Duodenal mucosa (tissue), 2 donors: ENCODE data around the gene RGPD3.

Source experiments
- H3K27ac ChIP-seq: one replicate; pipeline ENCODE4 v1.7.0; 2013; ENCODE audit warnings: low read depth, low read length
- H3K27me3 ChIP-seq, 2 donors: one replicate each; pipeline ENCODE4 v1.7.0; 2013; ENCODE audit warnings: low read length in 2 of 2, control low read depth in 1 of 2; ENCODE audit not compliant: insufficient read depth in 2 of 2, control insufficient read depth in 1 of 2
- H3K36me3 ChIP-seq, 2 donors: one replicate each; pipeline ENCODE4 v1.7.0; 2013; ENCODE audit warnings: low read length in 2 of 2, control low read depth in 1 of 2; ENCODE audit not compliant: insufficient read depth in 2 of 2, control insufficient read depth in 1 of 2
- H3K4me1 ChIP-seq, 2 donors: one replicate each; pipeline ENCODE4 v1.7.0; 2013; ENCODE audit warnings: low read length in 2 of 2, control low read depth in 1 of 2; ENCODE audit not compliant: insufficient read depth in 2 of 2, control insufficient read depth in 1 of 2
- H3K4me3 ChIP-seq, 2 donors: one replicate each; pipeline ENCODE4 v1.7.0; 2013; ENCODE audit warnings: low read length in 2 of 2, low read depth in 1 of 2
- H3K9ac ChIP-seq, 2 donors: one replicate each; pipeline ENCODE4 v1.7.0; 2013; ENCODE audit warnings: low read length in 2 of 2, low read depth in 1 of 2
- H3K9me3 ChIP-seq, 2 donors: one replicate each; pipeline ENCODE4 v1.7.0; 2013; ENCODE audit warnings: low read length in 2 of 2, control low read depth in 1 of 2; ENCODE audit not compliant: control insufficient read depth in 1 of 2

RGPD3 gene

DNA sequence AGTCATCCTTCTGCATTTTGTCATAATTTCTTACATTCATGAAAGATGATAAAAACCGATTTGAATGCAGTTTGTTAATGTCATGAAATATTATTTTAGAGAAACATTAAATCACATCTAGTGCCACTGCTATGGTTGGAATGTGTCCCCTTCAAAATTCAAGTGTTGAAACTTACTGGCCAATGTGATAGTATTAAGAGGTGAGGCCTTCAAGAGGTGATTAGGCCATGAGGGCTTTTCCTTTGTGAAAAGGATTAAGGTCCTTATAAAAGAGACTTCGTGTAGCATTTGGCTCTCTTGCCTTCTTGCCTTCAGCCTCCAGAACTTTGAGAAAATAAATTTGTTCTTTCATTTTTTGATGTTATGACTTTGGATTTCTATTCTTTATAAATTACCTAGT lies 117.2 kb downstream of the RGPD3 start:
- Histone ChIP-seq H3K4me1 (peaks cover 0 to 6% of the 10 kb centered on the region in 2 donors), H3K27me3 (no peaks in the 10 kb centered on the region), H3K9me3 (no peaks in the 10 kb centered on the region), H3K4me3 (no peak overlapping the region), H3K36me3 (no peaks in the 10 kb centered on the region), H3K9ac (no peak overlapping the region), H3K27ac (no peak overlapping the region)

DNA sequence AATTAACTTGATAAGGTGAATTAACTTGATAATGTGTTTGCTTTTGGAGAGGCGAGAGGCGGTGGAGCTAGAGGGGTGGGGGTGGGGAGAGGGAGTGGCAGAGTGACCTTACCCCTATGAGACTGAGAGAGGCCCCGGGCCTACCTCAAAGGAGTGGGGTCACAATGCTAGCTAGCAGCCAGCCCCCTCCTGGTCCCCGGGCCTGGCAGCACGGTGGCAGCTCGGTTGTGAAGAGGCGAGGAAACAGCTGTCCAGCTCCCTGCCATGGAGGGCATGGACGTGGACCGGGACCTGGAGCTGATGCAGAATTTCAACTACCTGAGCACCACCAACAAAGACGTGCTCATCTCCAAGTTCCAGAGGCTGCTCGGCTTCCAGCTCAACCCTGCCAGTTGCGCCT lies 123.9 kb downstream of the RGPD3 start:
- no peaks in the 10 kb centered on the region for H3K27me3 ChIP-seq
- no peak overlapping the region for H3K27ac ChIP-seq
- no peak overlapping the region for H3K9ac ChIP-seq
- peaks cover 7 to 8% of the 10 kb centered on the region in 2 donors for H3K4me1 ChIP-seq
- H3K36me3 ChIP-seq = no peaks in the 10 kb centered on the region
- H3K9me3 ChIP-seq = no peaks in the 10 kb centered on the region
- no peak overlapping the region for H3K4me3 ChIP-seq

GRCh38 chr2:106343274-106343673 lies 124.9 kb downstream of the RGPD3 start:
- H3K4me1 ChIP-seq = peaks cover 7 to 8% of the 10 kb centered on the region in 2 donors
- peak overlapping the region; percentile 54 to 64 for H3K4me3 ChIP-seq
- H3K36me3 ChIP-seq = no peaks in the 10 kb centered on the region
- peaks cover 0 to under 1% of the 10 kb centered on the region in 2 donors for H3K27me3 ChIP-seq
- no peaks in the 10 kb centered on the region for H3K9me3 ChIP-seq
- no peak overlapping the region for H3K9ac ChIP-seq
- no peak overlapping the region for H3K27ac ChIP-seq

DNA sequence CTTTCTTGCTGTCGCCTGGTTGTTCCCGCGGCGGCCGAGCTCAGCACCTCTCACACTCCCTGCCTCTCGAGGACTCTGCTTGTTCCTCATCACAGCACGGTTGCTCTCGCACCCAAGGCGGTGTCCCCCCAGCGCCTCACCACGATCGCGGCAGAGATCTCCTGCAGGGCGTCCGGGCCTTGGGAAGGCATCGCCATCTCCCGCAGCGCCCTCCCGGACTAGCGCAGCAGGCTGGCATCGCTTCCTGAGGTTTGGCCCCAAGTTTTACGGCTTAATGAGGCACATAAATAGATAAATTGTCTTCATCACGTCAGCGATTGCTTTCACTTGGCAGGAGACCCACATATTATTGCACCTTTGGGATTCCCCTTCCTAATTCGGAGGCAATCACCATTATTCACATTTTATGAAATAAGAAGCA lies 125.4 kb downstream of the RGPD3 start:
- peak overlapping the region; percentile 54 to 64 for H3K4me3 ChIP-seq
- H3K36me3 ChIP-seq = no peaks in the 10 kb centered on the region
- peaks cover 0 to 4% of the 10 kb centered on the region in 2 donors for H3K27me3 ChIP-seq
- H3K27ac ChIP-seq = no peak overlapping the region
- peaks cover 7 to 8% of the 10 kb centered on the region in 2 donors for H3K4me1 ChIP-seq
- peak overlapping the region; percentile 9 to 24 for H3K9ac ChIP-seq
- H3K9me3 ChIP-seq = no peaks in the 10 kb centered on the region

- H3K4me3 ChIP-seq = no peak overlapping the region
- H3K9me3 ChIP-seq = no peaks in the 10 kb centered on the region
- H3K36me3 ChIP-seq = no peaks in the 10 kb centered on the region
- peaks cover 7 to 8% of the 10 kb centered on the region in 2 donors for H3K4me1 ChIP-seq
- H3K27ac ChIP-seq = no peak overlapping the region
- H3K27me3 ChIP-seq = peaks cover 0 to 5% of the 10 kb centered on the region in 2 donors
- H3K9ac ChIP-seq = peak overlapping the region in 1 of 2 donors; percentile 41
Measured at GRCh38 chr2:106341666-106342065, 126.5 kb downstream of the RGPD3 start.
